Measurements from ENCODE around the gene APOH.

DNA sequence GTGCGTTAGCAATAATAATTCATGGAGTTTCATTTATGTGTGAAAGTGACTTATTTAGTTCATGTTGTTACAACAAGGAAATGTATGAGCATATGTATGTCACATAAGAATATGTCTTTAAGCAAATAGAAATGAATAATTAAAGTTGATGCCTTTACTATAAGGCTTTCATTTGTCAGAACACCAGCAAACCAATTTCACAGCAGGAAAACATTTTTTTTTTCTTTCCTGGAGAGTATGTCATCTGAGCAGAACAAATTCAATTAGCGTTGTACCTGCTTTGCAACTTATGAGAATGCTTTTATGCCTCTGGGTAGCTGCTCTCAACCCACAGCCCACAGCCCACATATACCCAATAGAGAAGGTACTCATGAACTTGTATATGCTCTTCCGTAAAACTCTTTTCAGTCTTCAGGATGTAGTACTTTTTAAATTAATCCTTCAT, 26.3 kb upstream of the APOH start:
- TF ChIP-seq POLR2A (IDR thresholded peaks at IDR 0.05) = no peak
- TF ChIP-seq, protein P1, sequence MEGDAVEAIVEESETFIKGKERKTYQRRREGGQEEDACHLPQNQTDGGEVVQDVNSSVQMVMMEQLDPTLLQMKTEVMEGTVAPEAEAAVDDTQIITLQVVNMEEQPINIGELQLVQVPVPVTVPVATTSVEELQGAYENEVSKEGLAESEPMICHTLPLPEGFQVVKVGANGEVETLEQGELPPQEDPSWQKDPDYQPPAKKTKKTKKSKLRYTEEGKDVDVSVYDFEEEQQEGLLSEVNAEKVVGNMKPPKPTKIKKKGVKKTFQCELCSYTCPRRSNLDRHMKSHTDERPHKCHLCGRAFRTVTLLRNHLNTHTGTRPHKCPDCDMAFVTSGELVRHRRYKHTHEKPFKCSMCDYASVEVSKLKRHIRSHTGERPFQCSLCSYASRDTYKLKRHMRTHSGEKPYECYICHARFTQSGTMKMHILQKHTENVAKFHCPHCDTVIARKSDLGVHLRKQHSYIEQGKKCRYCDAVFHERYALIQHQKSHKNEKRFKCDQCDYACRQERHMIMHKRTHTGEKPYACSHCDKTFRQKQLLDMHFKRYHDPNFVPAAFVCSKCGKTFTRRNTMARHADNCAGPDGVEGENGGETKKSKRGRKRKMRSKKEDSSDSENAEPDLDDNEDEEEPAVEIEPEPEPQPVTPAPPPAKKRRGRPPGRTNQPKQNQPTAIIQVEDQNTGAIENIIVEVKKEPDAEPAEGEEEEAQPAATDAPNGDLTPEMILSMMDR (IDR thresholded peaks at IDR 0.05) = no peak
